Keratinocyte (primary cell): ENCODE results near the gene LRFN4. TPM values are rescaled to one million over a fixed set of nuclear protein-coding genes. Genes with fewer than 3 reads are reported as not detected.

Experiments used
- DNase-seq: peaks from one replicate; pipeline ENCODE4 v3.0.0-alpha.2; 2011; ENCODE audit warnings: low read depth, missing footprints, low spot score
- FAIRE-seq: peaks from 2 replicates; lab custom pipeline; 2011; peaks lifted over from hg19 to GRCh38; lab: Jason Lieb, UNC
- H2AFZ ChIP-seq: 2 replicates; pipeline ENCODE4 v1.6.0; 2012; ENCODE audit warnings: low read length, control low read depth, inconsistent platforms; ENCODE audit not compliant: control insufficient read depth
- H3K27ac ChIP-seq: 2 replicates; pipeline ENCODE4 v1.5.1; 2011; ENCODE audit warnings: low read length; ENCODE audit not compliant: control insufficient read depth, insufficient read depth
- H3K27me3 ChIP-seq: 3 replicates; pipeline ENCODE4 v1.6.0; 2011; ENCODE audit warnings: low read length; ENCODE audit not compliant: control insufficient read depth, insufficient read depth; ENCODE audit errors: extremely low read depth
- H3K36me3 ChIP-seq, 2 experiments: 2 replicates in 1 of 2; 3 replicates in 1 of 2; pipeline ENCODE4 v1.5.1; 2011; ENCODE audit warnings: low read length in 2 of 2, mild to moderate bottlenecking in 1 of 2; ENCODE audit not compliant: control insufficient read depth in 2 of 2, insufficient read depth in 2 of 2; ENCODE audit errors: extremely low read depth in 1 of 2
- H3K4me1 ChIP-seq: 3 replicates; pipeline ENCODE4 v1.5.1; 2011; ENCODE audit warnings: low read length; ENCODE audit not compliant: control insufficient read depth, insufficient read depth; ENCODE audit errors: extremely low read depth
- H3K4me2 ChIP-seq: 3 replicates; pipeline ENCODE4 v1.6.0; 2011; ENCODE audit warnings: low read depth, low read length; ENCODE audit not compliant: control insufficient read depth, insufficient read depth; ENCODE audit errors: extremely low read depth
- H3K4me3 ChIP-seq, 3 experiments: fragments of 200-600 bp in 1 of 3; sonication (generic) in 1 of 3; 2 replicates in 2 of 3; 3 replicates in 1 of 3; pipeline ENCODE4 v1.5.1; 2011 to 2016; ENCODE audit warnings: low read length in 3 of 3, mild to moderate bottlenecking in 3 of 3, control low read depth in 2 of 3, inconsistent platforms in 1 of 3, low read depth in 1 of 3, mixed read lengths in 1 of 3, mixed run types in 1 of 3, moderate library complexity in 1 of 3; ENCODE audit not compliant: control insufficient read depth in 2 of 3, insufficient read depth in 2 of 3; ENCODE audit errors: extremely low read depth in 1 of 3
- H3K79me2 ChIP-seq: 2 replicates; pipeline ENCODE4 v1.6.0; 2012; ENCODE audit warnings: low read length; ENCODE audit not compliant: control insufficient read depth, insufficient read depth
- H3K9ac ChIP-seq: 3 replicates; pipeline ENCODE4 v1.6.0; 2011; ENCODE audit warnings: low read length; ENCODE audit not compliant: control insufficient read depth, insufficient read depth; ENCODE audit errors: extremely low read depth
- H3K9me1 ChIP-seq: 3 replicates; pipeline ENCODE4 v1.6.0; 2011; ENCODE audit warnings: low read length; ENCODE audit not compliant: control insufficient read depth, insufficient read depth; ENCODE audit errors: extremely low read depth
- H3K9me3 ChIP-seq: 2 replicates; pipeline ENCODE4 v1.5.1; 2012; ENCODE audit warnings: low read depth, low read length; ENCODE audit not compliant: control insufficient read depth
- H4K20me1 ChIP-seq: 3 replicates; pipeline ENCODE4 v1.6.0; 2011; ENCODE audit warnings: low read length; ENCODE audit not compliant: control insufficient read depth, insufficient read depth; ENCODE audit errors: extremely low read depth
- CTCF ChIP-seq, 3 experiments: IDR thresholded peaks in 1 of 3; conservative IDR thresholded peaks in 1 of 3; optimal IDR thresholded peaks in 1 of 3; 2 replicates in 2 of 3; 3 replicates in 1 of 3; pipeline versions ENCODE3 to v1.5.1; 2011; ENCODE audit warnings: low read length in 3 of 3, mild to moderate bottlenecking in 3 of 3, moderate library complexity in 2 of 3, control low read depth in 1 of 3, inconsistent platforms in 1 of 3; ENCODE audit not compliant: insufficient read depth in 2 of 3; ENCODE audit errors: extremely low read depth in 1 of 3
- EZH2 ChIP-seq: IDR thresholded peaks from one replicate; pipeline ENCODE4 v1.6.1; 2012; ENCODE audit warnings: inconsistent platforms, mild to moderate bottlenecking, low read length, moderate library complexity
- dilution Hi-C: fragments of 300-500 bp; cut with MboI; formaldehyde crosslinking; loops from one replicate; pipeline ENCODE4 v1.7.0; 2020; ENCODE audit warnings: low sequenced_read_pairs; ENCODE audit not compliant: extremely low pct_ligation_motif_present
- polyA plus RNA-seq, 5 experiments: library from polyadenylated mRNA; depleted of rRNA in 3 of 5; stranded (reverse) in 3 of 5; stranded (forward) in 1 of 5; unstranded in 1 of 5; fragments of >200 nt; gene quantifications; 1 replicate in 1 of 5; 2 replicates in 3 of 5; 3 replicates in 1 of 5; pipeline versions ENCODE4 v1.2.1 to v1.2.3, GENCODE V29; 2011 to 2012; ENCODE audit warnings: missing spikeins in 2 of 5, low read depth in 1 of 5, low replicate concordance in 1 of 5

The LRFN4 gene
- polyA plus RNA-seq, 1 donor (not counting 4 experiments of a cell fraction or from before 2014, with no cell fraction given), result 1.1 TPM

DNA sequence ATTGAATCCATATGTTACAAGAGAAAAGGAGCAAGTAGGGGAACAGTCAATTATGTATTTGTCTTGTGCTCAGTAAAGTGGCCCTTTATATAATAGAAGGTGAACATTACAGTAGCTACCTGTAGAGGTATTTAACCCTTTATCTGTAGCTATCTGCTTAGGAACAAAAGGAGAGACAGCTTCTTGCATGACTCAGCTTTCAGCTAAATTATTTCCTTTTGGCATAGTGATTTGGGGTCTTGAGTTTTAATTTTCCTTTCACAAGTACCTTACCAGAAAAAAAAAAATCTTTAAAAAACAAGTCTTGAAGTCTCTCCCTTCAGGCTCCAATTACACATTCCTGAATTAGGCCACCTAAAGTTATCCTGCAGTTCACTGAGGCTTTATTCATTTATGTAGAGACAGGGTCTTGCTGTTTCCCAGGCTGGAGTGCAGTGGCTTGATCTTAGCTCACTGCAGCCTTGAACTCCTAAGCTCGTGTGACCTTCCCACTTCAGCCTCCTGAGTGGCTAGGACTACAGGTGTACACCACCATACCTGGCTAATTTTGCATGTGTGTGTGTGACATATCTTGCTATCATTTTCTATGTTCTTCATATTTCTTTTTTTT lies 46.2 kb upstream of the LRFN4 start:
- H3K4me3 ChIP-seq, result no peak overlapping the region
- H4K20me1 ChIP-seq, result no peaks in the 10 kb centered on the region
- DNase-seq (no peak), FAIRE-seq (no peak)
- H3K4me2 ChIP-seq, result no peak overlapping the region
- no peaks in the 10 kb centered on the region for H3K79me2 ChIP-seq
- H2AFZ ChIP-seq, result no peak overlapping the region
- peaks cover 0 to 4% of the 10 kb centered on the region in 2 experiments for H3K36me3 ChIP-seq
- peaks cover 9% of the 10 kb centered on the region for H3K4me1 ChIP-seq
- no peak overlapping the region for H3K9ac ChIP-seq
- H3K27ac ChIP-seq, result no peak overlapping the region
- no peaks in the 10 kb centered on the region for H3K9me1 ChIP-seq
- dilution Hi-C loops, result no loop called here
- H3K9me3 ChIP-seq, result no peaks in the 10 kb centered on the region
- no peaks in the 10 kb centered on the region for H3K27me3 ChIP-seq
- no peak for TF ChIP-seq EZH2
- no peak for TF ChIP-seq CTCF (optimal IDR thresholded peaks at IDR 0.05 in 1 of 3, IDR thresholded peaks at IDR 0.05 in 1 of 3, conservative IDR thresholded peaks at IDR 0.05 in 1 of 3; ENCODE audit: extremely low read depth in 1 of 3, insufficient read depth in 2 of 3, low read length in 3 of 3)

DNA sequence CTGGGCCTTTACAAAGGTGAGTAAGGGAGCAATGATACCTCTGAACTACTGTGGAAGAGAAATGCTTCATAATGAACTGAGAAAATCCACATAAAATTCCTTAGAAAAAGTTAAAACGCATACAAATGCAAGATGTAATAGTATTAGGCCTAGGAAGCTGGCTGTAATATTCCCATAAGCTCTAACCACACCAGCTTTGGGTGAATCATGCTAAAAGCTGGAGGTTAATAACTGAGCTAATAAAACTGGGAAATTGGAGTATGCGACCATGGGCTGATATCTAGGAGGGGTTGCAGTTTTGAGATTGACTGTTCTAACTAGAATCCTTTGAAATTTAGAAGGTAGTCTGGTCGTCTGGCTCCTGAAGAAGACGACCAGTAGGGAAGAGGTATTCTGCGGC lies 42.2 kb upstream of the LRFN4 start:
- no peaks in the 10 kb centered on the region for H4K20me1 ChIP-seq
- H3K9ac ChIP-seq, result no peak overlapping the region
- dilution Hi-C loops, result no loop called here

More for the DNA sequence above, 42.2 kb upstream of the LRFN4 start:
- no peak for DNase-seq
- FAIRE-seq, result no peak
- H3K4me3 ChIP-seq, result no peak overlapping the region
- H3K4me2 ChIP-seq, result no peak overlapping the region
- H3K79me2 ChIP-seq, result no peaks in the 10 kb centered on the region
- no peaks in the 10 kb centered on the region for H3K9me3 ChIP-seq
- H3K36me3 ChIP-seq, result peaks cover 0 to 4% of the 10 kb centered on the region in 2 experiments
- TF ChIP-seq EZH2 (no peak), CTCF (optimal IDR thresholded peaks at IDR 0.05 in 1 of 3, IDR thresholded peaks at IDR 0.05 in 1 of 3, conservative IDR thresholded peaks at IDR 0.05 in 1 of 3; ENCODE audit: extremely low read depth in 1 of 3, insufficient read depth in 2 of 3, low read length in 3 of 3) (no peak)
- H3K27ac ChIP-seq, result no peak overlapping the region
- no peaks in the 10 kb centered on the region for H3K9me1 ChIP-seq
- H2AFZ ChIP-seq, result no peak overlapping the region
- peaks cover 14% of the 10 kb centered on the region for H3K4me1 ChIP-seq
- no peaks in the 10 kb centered on the region for H3K27me3 ChIP-seq
